CD4-positive, alpha-beta T cell (primary cell): ENCODE measurements around the gene FAM171A1. TPM values are rescaled to one million over a fixed set of nuclear protein-coding genes. Genes with fewer than 3 reads are reported as not detected.
A peak's percentile ranks its signal among the peaks of the same experiment; 100 is the strongest.

Experiments
- ATAC-seq: fragments of 200-7000 bp; cut with Tn5 transposase; one replicate; pipeline ENCODE4 v1.10.0; 2022; ENCODE audit warnings: mild to moderate bottlenecking; ENCODE audit not compliant: poor library complexity
- CTCF ChIA-PET: fragments of 350-600 bp; sonication (Branson Sonifier 250); formaldehyde crosslinking; loops from one replicate; lab custom pipeline; 2021; ENCODE audit warnings: antibody characterized with exemption, inconsistent platforms; lab: Charles Lee
- POLR2A ChIA-PET: fragments of 350-600 bp; sonication (Branson Sonifier 250); formaldehyde crosslinking; loops from one replicate; lab custom pipeline; 2021; ENCODE audit warnings: antibody characterized with exemption, inconsistent platforms; lab: Charles Lee
- DNase-seq, 14 experiments: peaks; one replicate each; pipeline ENCODE4 v3.0.0-alpha.2; 2013 to 2020; ENCODE audit warnings: mixed read lengths in 2 of 14
- H3K27ac ChIP-seq, 2 donors: one replicate each; pipeline versions ENCODE4 v1.5.1 to v1.7.0; 2013; ENCODE audit warnings: low read length in 2 of 2, low read depth in 1 of 2, mild to moderate bottlenecking in 1 of 2
- H3K27me3 ChIP-seq, 2 experiments: 1 replicate in 1 of 2; 2 replicates in 1 of 2; pipeline versions ENCODE4 v1.6.1 to v1.7.0; 2013; ENCODE audit warnings: low read length in 2 of 2, control low read depth in 1 of 2, mild to moderate bottlenecking in 1 of 2, moderate library complexity in 1 of 2; ENCODE audit not compliant: insufficient read depth in 2 of 2, control insufficient read depth in 1 of 2
- H3K36me3 ChIP-seq: one replicate; pipeline ENCODE4 v1.6.1; 2013; ENCODE audit warnings: low read length, control low read depth; ENCODE audit not compliant: insufficient read depth
- H3K4me1 ChIP-seq: one replicate; pipeline ENCODE4 v1.6.1; 2013; ENCODE audit warnings: low read length, control low read depth; ENCODE audit not compliant: insufficient read depth
- H3K4me3 ChIP-seq: one replicate; pipeline ENCODE4 v1.5.1; 2013; ENCODE audit warnings: mild to moderate bottlenecking, low read length, moderate library complexity
- H3K9me3 ChIP-seq, 2 experiments: 1 replicate in 1 of 2; 2 replicates in 1 of 2; pipeline versions ENCODE4 v1.6.1 to v1.7.0; 2013; ENCODE audit warnings: low read length in 2 of 2, mild to moderate bottlenecking in 2 of 2, control low read depth in 1 of 2, moderate library complexity in 1 of 2; ENCODE audit not compliant: control insufficient read depth in 1 of 2, insufficient read depth in 1 of 2
- H3K27ac Mint-ChIP-seq: one replicate; pipeline ENCODE4 v1.8.0; 2020; ENCODE audit warnings: mixed read lengths
- H3K27me3 Mint-ChIP-seq: one replicate; pipeline ENCODE4 v1.8.0; 2021; ENCODE audit warnings: mixed read lengths
- H3K36me3 Mint-ChIP-seq: one replicate; pipeline ENCODE4 v1.8.0; 2021; ENCODE audit warnings: low read depth, mixed read lengths
- H3K4me1 Mint-ChIP-seq: one replicate; pipeline ENCODE4 v1.8.0; 2021; ENCODE audit warnings: low read depth, mixed read lengths
- H3K4me3 Mint-ChIP-seq: one replicate; pipeline ENCODE4 v1.8.0; 2020; ENCODE audit warnings: mild to moderate bottlenecking, mixed read lengths
- H3K9me3 Mint-ChIP-seq: one replicate; pipeline ENCODE4 v1.8.0; 2020; ENCODE audit warnings: mixed read lengths
- CTCF ChIP-seq: fragments of 200-600 bp; IDR thresholded peaks from one replicate; pipeline ENCODE4 v1.8.0; 2022; ENCODE audit warnings: antibody characterized with exemption, mild to moderate bottlenecking
- intact Hi-C, 2 experiments: fragments of 100-400 bp; cut with DNase I in 1 of 2; cut with micrococcal nuclease in 1 of 2; formaldehyde crosslinking; loops; one replicate each; pipeline versions ENCODE4 v1.15.1 to v1.9.0; 2023 to 2025; cut with DNase I, micrococcal nuclease
- polyA plus RNA-seq, 2 donors: library from polyadenylated mRNA; unstranded; fragments of 120-200 nt; gene quantifications; one replicate each; pipeline ENCODE4 v1.2.1, GENCODE V29; 2013
- total RNA-seq, 174 experiments: library from RNA in 2 of 174; stranded (reverse) in 2 of 174; gene quantifications; one replicate each; pipeline ENCODE4 v1.2.3 and lab custom pipeline; 2021 to 2026

Gene FAM171A1
- total RNA-seq (1 to 10 TPM; 1.8 to 2.6 TPM), total RNA-seq (lab: John Stamatoyannopoulos, UW) (2.6 to 20.6 (median 7.8) reads per million in 172 experiments)
- 6.7 TPM for polyA plus RNA-seq (2013, experiment 1 of 2)
- 7.6 TPM for polyA plus RNA-seq (2013, experiment 2 of 2)

GRCh38 chr10:15370856-15371701 lies at the start of gene FAM171A1:
FAM171A1 (minus strand) TSS chr10:15371289; CDS start chr10:15371052, 237 bp downstream.
- no peaks in the 10 kb centered on the region for H3K9me3 Mint-ChIP-seq
- H3K27ac Mint-ChIP-seq = no peak within 1 kb of the TSS
- intact Hi-C loops = loop anchor here (2.0 to 10.0 kb wide), 7 partner anchors 159 to 1784 kb away; partner anchors contain the start of genes NMT2 (in 1 of the 2) and PRPF18 (in 1 of the 2)
- CTCF ChIA-PET = interaction anchor here (0.6 kb wide), 1 partner anchor 204 kb away, joined by 3 read pairs; no protein-coding TSS in a partner anchor
- no peak for TF ChIP-seq CTCF
- Histone ChIP-seq H3K27ac (no peak within 1 kb of the TSS), H3K4me1 (peaks cover 16% of the 10 kb centered on the region), H3K9me3 (no peaks in the 10 kb centered on the region), H3K27me3 (peaks cover 6 to 11% of the 10 kb centered on the region in 2 experiments), H3K36me3 (no peaks in the 10 kb centered on the region), H3K4me3 (peak within 1 kb of the TSS; percentile 43)
- H3K27me3 Mint-ChIP-seq = peaks cover 10% of the 10 kb centered on the region
- peak; percentile 47 to 88 (median 62) for DNase-seq
- ATAC-seq = peak; percentile 79
- H3K36me3 Mint-ChIP-seq = no peaks in the 10 kb centered on the region
- peaks cover 9% of the 10 kb centered on the region for H3K4me1 Mint-ChIP-seq
- POLR2A ChIA-PET = interaction anchor here (0.6 to 0.9 kb wide), 2 partner anchors 201 to 330 kb away, joined by 3 read pairs; no protein-coding TSS in a partner anchor
- peak within 1 kb of the TSS; percentile 83 for H3K4me3 Mint-ChIP-seq

- intact Hi-C loops = loop anchor here in 1 of 2 experiments (10.0 kb wide), 1 partner anchor 324 kb away; no protein-coding TSS in a partner anchor
- DNase-seq (no peak), ATAC-seq (no peak)
- Histone ChIP-seq H3K9me3 (no peaks in the 10 kb centered on the region), H3K36me3 (no peaks in the 10 kb centered on the region), H3K4me3 (no peak overlapping the region), H3K27ac (no peak overlapping the region), H3K4me1 (no peaks in the 10 kb centered on the region), H3K27me3 (no peaks in the 10 kb centered on the region)
- TF ChIP-seq CTCF = no peak
- Mint-ChIP-seq H3K4me1 (no peaks in the 10 kb centered on the region), H3K9me3 (no peaks in the 10 kb centered on the region), H3K36me3 (no peaks in the 10 kb centered on the region), H3K4me3 (no peak overlapping the region), H3K27ac (no peak overlapping the region), H3K27me3 (peaks cover 21% of the 10 kb centered on the region)
- CTCF ChIA-PET = no interaction called here
- POLR2A ChIA-PET = no interaction called here
Observed at GRCh38 chr10:15420858-15421257, 49.8 kb upstream of the FAM171A1 start.

DNA sequence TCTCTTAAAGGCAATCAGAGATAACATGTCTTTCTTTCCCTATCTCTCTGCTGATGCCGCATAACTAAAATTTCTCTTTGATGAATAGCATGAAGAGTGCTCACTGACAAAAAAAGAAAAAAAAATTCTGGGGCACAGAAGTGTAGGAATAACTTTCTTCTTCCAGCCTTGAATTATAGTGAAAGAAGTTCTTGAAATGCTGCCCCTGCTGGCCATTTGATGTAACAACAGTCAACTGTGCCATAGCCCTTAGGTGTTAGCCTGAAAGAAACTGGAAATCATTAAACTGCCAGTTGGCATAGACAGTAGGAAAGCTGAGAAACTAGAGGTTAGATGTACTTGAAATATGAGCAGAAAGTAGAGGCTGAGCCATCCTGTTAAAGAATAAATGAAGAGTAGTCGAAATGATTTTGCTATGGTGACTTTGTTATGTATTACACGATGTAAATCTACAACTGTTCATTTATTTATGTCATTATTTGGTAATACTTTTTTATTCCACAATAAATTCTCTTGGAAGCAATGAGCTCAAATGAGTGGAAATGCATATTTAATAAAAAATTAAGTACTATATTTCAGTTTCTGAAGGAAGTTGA lies 48.3 kb upstream of the FAM171A1 start:
- Histone ChIP-seq H3K36me3 (no peaks in the 10 kb centered on the region), H3K9me3 (no peaks in the 10 kb centered on the region), H3K27ac (no peak overlapping the region), H3K4me3 (no peak overlapping the region), H3K4me1 (no peaks in the 10 kb centered on the region), H3K27me3 (no peaks in the 10 kb centered on the region)
- Mint-ChIP-seq H3K4me3 (no peak overlapping the region), H3K36me3 (no peaks in the 10 kb centered on the region), H3K27ac (no peak overlapping the region), H3K27me3 (peaks cover 21% of the 10 kb centered on the region), H3K9me3 (no peaks in the 10 kb centered on the region), H3K4me1 (no peaks in the 10 kb centered on the region)
- TF ChIP-seq CTCF = peak; percentile 98
- ChIA-PET POLR2A (interaction anchor here (0.6 kb wide), 1 partner anchor 33 kb away, joined by 3 read pairs; no protein-coding TSS in a partner anchor), CTCF (interaction anchor here (1.1 kb wide), 1 partner anchor 12 kb away, joined by 3 read pairs; no protein-coding TSS in a partner anchor)
- DNase-seq (peak in 8 of 14 experiments; percentile 3 to 60 (median 28)), ATAC-seq (no peak)
- intact Hi-C loops = no loop called here
